ENCODE results near the gene SLC25A33. TPM values are rescaled to one million over a fixed set of nuclear protein-coding genes. Genes with fewer than 3 reads are reported as not detected.

SLC25A33 gene
- total and polyA plus RNA-seq, 8 donors, result 2.2 to 6.0 (median 2.7) TPM

- ATAC-seq (no peak), DNase-seq (peak in 1 of 4 donors; percentile 63)
- no peak for TF ChIP-seq CTCF (IDR thresholded peaks at IDR 0.05)
- no peaks in the 10 kb centered on the region for H3K4me1 ChIP-seq
- peaks cover 0 to 82% of the 10 kb centered on the region in 2 donors for H3K36me3 ChIP-seq
- no peak overlapping the region for H3K4me3 ChIP-seq
- intact Hi-C loops (cut with DNase I), result no loop called here
- H3K27ac ChIP-seq, result no peak overlapping the region
- H3K27me3 ChIP-seq, result no peaks in the 10 kb centered on the region
- H3K9me3 ChIP-seq, result no peaks in the 10 kb centered on the region
Observed at GRCh38 chr1:9605946-9606455, 66.7 kb downstream of the SLC25A33 start.

- H3K4me3 ChIP-seq, result no peak overlapping the region
- H3K9me3 ChIP-seq, result no peaks in the 10 kb centered on the region
- no peaks in the 10 kb centered on the region for H3K27me3 ChIP-seq
- peak in 1 of 4 donors; percentile 66 for DNase-seq
- no peak for ATAC-seq
- no peak overlapping the region for H3K27ac ChIP-seq
- intact Hi-C loops (cut with DNase I), result no loop called here
- H3K36me3 ChIP-seq, result peaks cover 0 to 82% of the 10 kb centered on the region in 2 donors
- no peaks in the 10 kb centered on the region for H3K4me1 ChIP-seq
- TF ChIP-seq CTCF (IDR thresholded peaks at IDR 0.05), result no peak
Observed at GRCh38 chr1:9606458-9606857, 67.2 kb downstream of the SLC25A33 start.

GRCh38 chr1:9606948-9607347 is 67.7 kb downstream of the SLC25A33 start:
- Histone ChIP-seq H3K9me3 (no peaks in the 10 kb centered on the region), H3K4me1 (no peaks in the 10 kb centered on the region), H3K27ac (no peak overlapping the region), H3K27me3 (no peaks in the 10 kb centered on the region), H3K4me3 (no peak overlapping the region), H3K36me3 (peaks cover 0 to 81% of the 10 kb centered on the region in 2 donors)
- DNase-seq (peak in 1 of 4 donors; percentile 66), ATAC-seq (no peak)
- intact Hi-C loops (cut with DNase I), result no loop called here
- TF ChIP-seq CTCF (IDR thresholded peaks at IDR 0.05), result no peak

GRCh38 chr1:9607352-9607751 is 68.1 kb downstream of the SLC25A33 start:
- no peak for TF ChIP-seq CTCF (IDR thresholded peaks at IDR 0.05)
- Histone ChIP-seq H3K4me3 (no peak overlapping the region), H3K4me1 (no peaks in the 10 kb centered on the region), H3K27me3 (no peaks in the 10 kb centered on the region), H3K9me3 (no peaks in the 10 kb centered on the region), H3K27ac (no peak overlapping the region), H3K36me3 (peaks cover 0 to 81% of the 10 kb centered on the region in 2 donors)
- ATAC-seq (no peak), DNase-seq (peak in 1 of 4 donors; percentile 60)
- intact Hi-C loops (cut with DNase I), result no loop called here

- Histone ChIP-seq H3K27ac (no peak overlapping the region), H3K4me1 (no peaks in the 10 kb centered on the region), H3K4me3 (no peak overlapping the region), H3K36me3 (peaks cover 0 to 75% of the 10 kb centered on the region in 2 donors), H3K27me3 (no peaks in the 10 kb centered on the region), H3K9me3 (no peaks in the 10 kb centered on the region)
- DNase-seq (no peak), ATAC-seq (no peak)
- TF ChIP-seq CTCF (IDR thresholded peaks at IDR 0.05), result no peak
- intact Hi-C loops (cut with DNase I), result no loop called here
Observed at GRCh38 chr1:9609998-9610397, 70.7 kb downstream of the SLC25A33 start.
